ENCODE data around the gene STAT6. TPM values are rescaled to one million over a fixed set of nuclear protein-coding genes. Genes with fewer than 3 reads are reported as not detected.

The STAT6 gene
- total RNA-seq, 2 donors from 2014 or later, result 52.7 to 82.4 TPM

- WGBS, 2 donors, result 77 to 84% methylated on average over 7 of the region's 7 CpGs
- Histone ChIP-seq H3K4me1 (peaks cover 4% of the 10 kb centered on the region), H3K9me3 (no peaks in the 10 kb centered on the region), H3K4me3 (no peak overlapping the region), H3K27me3 (no peaks in the 10 kb centered on the region), H3K36me3 (replicated peaks in 1 of 2; ENCODE audit: insufficient read depth in 1 of 2, low read depth in 2 of 2) (peaks cover 0 to 11% of the 10 kb centered on the region in 2 donors), H3K27ac (no peak overlapping the region)
- ATAC-seq, result no peak
- intact Hi-C loops (cut with DNase I), result no loop called here
- TF ChIP-seq CTCF (IDR thresholded peaks at IDR 0.05) (no peak), POLR2A (IDR thresholded peaks at IDR 0.05) (no peak)
- no peak for DNase-seq
Measured at GRCh38 chr12:57103856-57104255, 7.3 kb downstream of the STAT6 start.

DNA sequence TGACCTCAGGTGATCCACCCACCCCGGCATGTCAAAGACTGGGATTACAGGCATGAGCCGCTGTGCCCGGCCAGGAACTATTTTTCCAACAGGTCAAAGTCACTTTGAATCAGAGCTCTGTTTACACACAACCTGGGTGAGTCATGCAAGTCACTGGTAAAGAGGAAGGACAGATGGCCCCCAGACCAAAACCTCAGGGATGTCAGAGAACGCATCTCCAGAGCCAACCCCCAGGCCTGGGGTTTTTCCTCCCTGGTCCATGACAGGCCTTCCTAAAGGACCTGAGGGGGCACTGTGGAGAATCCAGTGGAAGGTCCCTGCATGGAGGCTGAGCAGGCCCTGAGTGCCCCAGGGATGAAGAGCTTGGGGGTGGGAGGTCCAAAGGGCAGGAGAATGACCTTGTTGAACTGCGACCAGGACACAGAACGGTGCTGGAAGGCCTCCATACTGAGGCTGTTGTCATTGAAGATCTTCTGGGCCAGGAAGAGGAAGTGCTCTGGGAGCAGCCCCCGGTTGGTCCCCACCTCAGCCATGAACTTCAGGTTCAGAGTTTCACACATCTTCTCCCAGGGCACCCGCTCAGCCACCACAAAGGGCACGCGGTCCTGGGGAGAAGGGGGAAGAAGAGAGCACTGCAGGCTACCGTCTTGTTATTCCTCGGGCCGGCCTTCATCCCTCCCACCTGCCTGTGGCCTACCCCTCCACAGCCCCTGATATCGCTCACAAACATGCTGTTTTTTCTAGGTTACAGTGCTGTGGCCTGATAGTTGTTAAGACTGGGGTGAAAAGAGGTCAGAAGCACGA is 9.1 kb downstream of the STAT6 start:
- DNase-seq, result peak in 2 of 4 donors; percentile 35 to 52
- Histone ChIP-seq H3K27ac (peak overlapping the region in 1 of 4 donors; percentile 18), H3K4me1 (peaks cover 8% of the 10 kb centered on the region), H3K4me3 (no peak overlapping the region), H3K9me3 (no peaks in the 10 kb centered on the region), H3K36me3 (replicated peaks in 1 of 2; ENCODE audit: insufficient read depth in 1 of 2, low read depth in 2 of 2) (peaks cover 0 to 13% of the 10 kb centered on the region in 2 donors), H3K27me3 (no peaks in the 10 kb centered on the region)
- intact Hi-C loops (cut with DNase I), result no loop called here
- peak; percentile 9 for ATAC-seq
- WGBS, 2 donors, result 65 to 84% methylated on average over 11 to 15 of the region's 15 CpGs
- TF ChIP-seq CTCF (IDR thresholded peaks at IDR 0.05), result no peak
- TF ChIP-seq POLR2A (IDR thresholded peaks at IDR 0.05), result no peak

GRCh38 chr12:57099766-57100165 is 11.4 kb downstream of the STAT6 start:
- Histone ChIP-seq H3K4me3 (no peak overlapping the region), H3K27me3 (no peaks in the 10 kb centered on the region), H3K9me3 (no peaks in the 10 kb centered on the region), H3K4me1 (peaks cover 8% of the 10 kb centered on the region), H3K27ac (no peak overlapping the region), H3K36me3 (replicated peaks in 1 of 2; ENCODE audit: insufficient read depth in 1 of 2, low read depth in 2 of 2) (peaks cover 0 to 16% of the 10 kb centered on the region in 2 donors)
- no peak for ATAC-seq
- no peak for DNase-seq
- TF ChIP-seq CTCF (IDR thresholded peaks at IDR 0.05) (no peak), POLR2A (IDR thresholded peaks at IDR 0.05) (no peak)
- 85 to 87% methylated on average over 12 of the region's 12 CpGs for WGBS, 2 donors
- intact Hi-C loops (cut with DNase I), result no loop called here

DNA sequence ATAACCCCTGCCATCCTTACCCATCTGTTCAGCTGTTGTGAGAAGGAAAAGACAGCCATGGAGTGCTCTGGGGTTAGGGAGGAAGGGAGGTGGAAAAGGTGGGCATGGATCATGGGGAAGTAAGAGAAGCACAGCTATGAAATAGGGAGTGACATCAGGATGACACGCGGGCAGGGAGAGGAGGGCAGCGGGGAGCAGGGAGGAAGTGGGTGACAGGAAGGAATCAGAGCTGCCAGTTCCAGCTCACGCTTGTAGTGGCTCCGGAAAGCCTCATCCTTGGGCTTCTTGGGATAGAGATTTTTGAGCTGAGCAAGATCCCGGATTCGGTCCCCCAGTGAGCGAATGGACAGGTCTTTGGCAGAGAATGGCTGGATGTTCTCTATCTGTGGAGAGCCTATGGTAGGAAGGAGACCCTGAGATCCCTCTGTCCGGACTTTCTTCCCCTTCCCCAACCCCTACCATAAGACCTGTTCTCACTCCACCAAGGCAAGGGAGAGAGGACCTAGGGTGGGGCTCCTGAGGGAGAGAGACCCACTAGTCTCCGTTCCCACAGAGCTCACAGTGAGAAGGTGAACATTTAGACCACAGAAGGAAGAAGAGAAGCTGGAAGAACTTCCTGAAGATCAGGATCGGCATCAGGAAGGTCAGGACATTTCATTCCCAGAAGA is 12.0 kb downstream of the STAT6 start:
- H3K27me3 ChIP-seq, result no peaks in the 10 kb centered on the region
- intact Hi-C loops (cut with DNase I), result no loop called here
- no peak for DNase-seq
- H3K9me3 ChIP-seq, result no peaks in the 10 kb centered on the region
- 77 to 96% methylated on average over 10 to 11 of the region's 11 CpGs for WGBS, 2 donors
- H3K4me3 ChIP-seq, result no peak overlapping the region
- H3K4me1 ChIP-seq, result peaks cover 13% of the 10 kb centered on the region
- H3K27ac ChIP-seq, result no peak overlapping the region
- TF ChIP-seq CTCF (IDR thresholded peaks at IDR 0.05), result no peak
- TF ChIP-seq POLR2A (IDR thresholded peaks at IDR 0.05), result no peak
- ATAC-seq, result no peak
- peaks cover 0 to 13% of the 10 kb centered on the region in 2 donors for H3K36me3 ChIP-seq (replicated peaks in 1 of 2; ENCODE audit: insufficient read depth in 1 of 2, low read depth in 2 of 2)
